Activated CD4-positive, CD25-positive, alpha-beta regulatory T cell (primary cell): ENCODE data around the gene IBTK.
"Not testable (repeated sequence)": the region's sequence is repeated elsewhere in the genome, so short reads cannot be mapped to it uniquely, and the experiment has no call there.

Source experiments
- DNase-seq, 4 experiments: peaks; one replicate each; lab custom pipeline; 2025; lab: John Stamatoyannopoulos, UW

IBTK gene, protein sequence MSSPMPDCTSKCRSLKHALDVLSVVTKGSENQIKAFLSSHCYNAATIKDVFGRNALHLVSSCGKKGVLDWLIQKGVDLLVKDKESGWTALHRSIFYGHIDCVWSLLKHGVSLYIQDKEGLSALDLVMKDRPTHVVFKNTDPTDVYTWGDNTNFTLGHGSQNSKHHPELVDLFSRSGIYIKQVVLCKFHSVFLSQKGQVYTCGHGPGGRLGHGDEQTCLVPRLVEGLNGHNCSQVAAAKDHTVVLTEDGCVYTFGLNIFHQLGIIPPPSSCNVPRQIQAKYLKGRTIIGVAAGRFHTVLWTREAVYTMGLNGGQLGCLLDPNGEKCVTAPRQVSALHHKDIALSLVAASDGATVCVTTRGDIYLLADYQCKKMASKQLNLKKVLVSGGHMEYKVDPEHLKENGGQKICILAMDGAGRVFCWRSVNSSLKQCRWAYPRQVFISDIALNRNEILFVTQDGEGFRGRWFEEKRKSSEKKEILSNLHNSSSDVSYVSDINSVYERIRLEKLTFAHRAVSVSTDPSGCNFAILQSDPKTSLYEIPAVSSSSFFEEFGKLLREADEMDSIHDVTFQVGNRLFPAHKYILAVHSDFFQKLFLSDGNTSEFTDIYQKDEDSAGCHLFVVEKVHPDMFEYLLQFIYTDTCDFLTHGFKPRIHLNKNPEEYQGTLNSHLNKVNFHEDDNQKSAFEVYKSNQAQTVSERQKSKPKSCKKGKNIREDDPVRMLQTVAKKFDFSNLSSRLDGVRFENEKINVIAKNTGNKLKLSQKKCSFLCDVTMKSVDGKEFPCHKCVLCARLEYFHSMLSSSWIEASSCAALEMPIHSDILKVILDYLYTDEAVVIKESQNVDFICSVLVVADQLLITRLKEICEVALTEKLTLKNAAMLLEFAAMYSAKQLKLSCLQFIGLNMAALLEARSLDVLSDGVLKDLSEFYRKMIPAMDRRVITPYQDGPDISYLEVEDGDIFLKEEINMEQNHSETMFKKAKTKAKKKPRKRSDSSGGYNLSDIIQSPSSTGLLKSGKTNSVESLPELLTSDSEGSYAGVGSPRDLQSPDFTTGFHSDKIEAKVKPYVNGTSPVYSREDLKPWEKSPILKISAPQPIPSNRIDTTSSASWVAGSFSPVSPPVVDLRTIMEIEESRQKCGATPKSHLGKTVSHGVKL (N-terminal part only)

DNA sequence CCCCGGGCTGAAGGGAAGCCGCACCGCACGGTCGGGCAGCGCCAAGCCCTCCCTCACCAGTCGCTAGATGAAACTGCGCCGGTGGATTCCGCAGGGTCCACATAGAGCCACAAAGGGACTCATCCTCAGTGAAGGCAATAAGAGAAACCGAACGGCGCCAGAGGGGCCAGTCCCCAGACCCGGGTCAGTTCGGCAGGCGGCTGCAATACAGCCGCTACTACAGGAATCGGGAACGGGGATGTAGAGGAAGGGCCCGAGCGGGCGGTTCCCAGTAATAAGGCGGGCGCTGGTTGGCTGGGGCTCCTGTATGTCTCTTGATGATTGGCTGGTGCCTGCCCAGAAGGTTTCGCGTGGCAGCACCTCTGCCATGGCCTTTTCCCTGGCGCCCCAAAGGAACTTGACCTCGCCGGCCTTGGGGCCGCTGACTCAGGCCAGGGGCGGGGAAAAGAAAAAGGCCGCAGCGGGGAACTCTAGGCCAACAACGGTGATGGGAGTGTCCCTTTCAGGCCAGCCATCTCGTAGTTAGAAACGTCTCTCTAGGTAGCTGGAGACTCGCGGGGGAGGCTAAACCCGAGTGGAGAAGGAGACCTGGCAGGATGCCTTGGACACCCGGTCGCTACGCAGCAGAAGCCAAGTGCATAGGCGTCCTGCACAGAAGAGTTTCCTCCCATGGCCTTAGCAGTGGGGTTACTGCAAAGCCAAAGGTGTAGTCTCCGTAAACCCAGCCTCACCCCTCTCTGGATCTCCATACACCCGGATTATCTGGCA, at the start of gene IBTK:
Gene IBTK, minus strand, starts transcription at position 240 of the 768 bp plus-strand sequence. CDS start 7,258 bp downstream, outside the sequence.
- DNase-seq, result peak; percentile 71 to 81 (median 78)

DNA sequence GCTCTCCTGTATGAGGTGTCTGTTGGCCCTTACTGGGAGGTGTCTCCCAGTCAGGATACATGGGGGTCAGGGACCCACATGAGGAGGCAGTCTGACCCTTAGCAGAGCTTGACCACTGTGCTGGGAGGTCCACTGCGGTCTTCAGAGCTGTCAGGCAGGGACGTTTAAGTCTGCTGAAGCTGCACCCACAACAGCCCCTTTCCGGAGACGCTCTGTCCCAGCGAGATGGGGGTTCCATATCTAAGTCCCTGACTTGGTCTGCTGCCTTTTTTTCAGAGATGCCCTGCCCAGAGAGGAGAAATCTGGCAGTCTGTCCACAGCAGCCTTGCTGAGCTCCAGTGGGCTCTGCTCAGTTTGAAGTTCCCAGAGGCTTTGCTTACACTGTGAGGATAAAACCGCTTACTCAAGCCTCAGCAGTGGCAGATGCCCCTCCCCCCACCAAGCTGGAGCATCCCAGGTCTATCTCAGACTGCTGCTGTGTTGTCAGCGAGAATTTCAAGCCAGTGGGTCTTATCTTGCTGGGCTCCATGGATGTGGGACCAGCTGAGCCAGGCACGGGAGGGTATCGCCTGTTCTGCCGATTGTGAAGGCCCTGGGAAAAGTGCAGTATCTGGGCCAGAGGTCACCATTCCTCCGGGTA, 36.3 kb upstream of the IBTK start:
- no peak for DNase-seq

DNA sequence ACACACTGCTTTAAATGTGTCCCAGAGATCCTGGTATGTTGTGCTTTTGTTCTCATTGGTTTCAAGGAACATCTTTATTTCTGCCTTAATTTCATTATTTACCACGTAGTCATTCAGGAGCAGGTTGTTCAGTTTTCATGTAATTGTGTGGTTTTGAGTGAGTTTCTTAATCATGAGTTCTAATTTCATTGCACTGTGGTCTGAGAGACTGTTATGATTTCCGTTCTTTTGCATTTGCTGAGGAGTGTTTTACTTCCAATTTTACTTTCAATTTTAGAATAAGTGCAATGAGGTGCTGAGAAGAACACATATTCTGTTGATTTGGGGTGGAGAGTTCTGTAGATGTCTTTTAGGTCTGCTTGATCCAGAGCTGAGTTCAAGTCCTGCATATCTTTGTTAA, 34.0 kb upstream of the IBTK start:
- not testable (repeated sequence) for DNase-seq

DNA sequence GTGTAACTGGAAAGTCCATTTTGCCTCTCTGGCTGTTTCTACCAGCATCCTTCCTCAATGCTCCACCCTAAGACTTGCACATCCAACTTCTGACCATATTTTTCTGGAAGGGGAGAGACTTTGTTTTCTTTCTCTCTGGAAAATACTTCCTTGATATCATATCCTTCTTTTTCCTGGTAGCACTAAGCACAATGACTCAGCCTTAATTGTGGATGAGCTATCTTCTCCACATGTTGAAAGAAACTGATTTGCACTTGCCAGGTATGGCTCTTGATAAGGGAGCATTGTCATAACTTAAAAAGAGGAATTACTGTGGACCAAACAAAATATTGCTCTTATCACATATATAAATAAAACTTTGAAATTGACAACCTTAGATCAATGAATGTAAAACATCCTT, 30.1 kb upstream of the IBTK start:
- DNase-seq, result no peak

DNA sequence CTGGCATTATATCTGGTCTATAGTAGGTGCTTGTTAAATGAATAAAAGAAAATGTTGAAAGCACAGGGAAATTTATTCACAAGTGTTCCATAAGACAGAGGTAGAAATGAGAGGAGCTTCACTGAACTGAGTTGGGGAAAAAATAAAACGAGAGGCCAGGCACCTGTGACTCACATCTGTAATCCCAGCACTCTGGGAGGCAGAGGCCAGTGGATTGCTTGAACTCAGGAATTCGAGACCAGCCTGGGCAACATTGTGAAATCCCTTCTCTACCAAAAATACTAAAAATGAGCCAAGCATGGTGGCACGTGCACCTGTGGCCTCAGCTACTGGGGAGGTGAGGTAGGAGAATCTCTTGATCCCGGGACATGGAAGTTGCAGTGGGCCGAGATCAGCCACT, 28.1 kb upstream of the IBTK start:
- DNase-seq, result no peak

DNA sequence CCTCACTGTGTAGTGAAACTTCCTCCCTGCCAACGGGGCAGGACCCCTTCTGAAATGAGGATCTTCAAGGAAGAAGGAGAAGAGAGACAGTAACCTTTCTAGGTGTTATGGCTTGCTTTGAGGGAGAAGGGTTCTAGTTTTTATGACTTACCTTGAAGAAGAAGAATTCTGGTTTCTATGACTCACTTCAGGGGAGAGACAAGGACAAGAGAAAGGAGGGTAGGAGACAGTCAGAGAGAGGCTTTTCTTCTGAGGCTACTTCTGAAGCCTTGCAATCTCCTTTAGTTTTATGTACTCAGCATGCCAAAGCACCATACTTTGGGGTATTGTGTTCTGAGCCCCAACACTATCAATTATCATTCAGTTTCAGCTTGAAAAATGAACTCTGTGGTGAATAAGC, 25.8 kb upstream of the IBTK start:
- DNase-seq, result no peak

DNA sequence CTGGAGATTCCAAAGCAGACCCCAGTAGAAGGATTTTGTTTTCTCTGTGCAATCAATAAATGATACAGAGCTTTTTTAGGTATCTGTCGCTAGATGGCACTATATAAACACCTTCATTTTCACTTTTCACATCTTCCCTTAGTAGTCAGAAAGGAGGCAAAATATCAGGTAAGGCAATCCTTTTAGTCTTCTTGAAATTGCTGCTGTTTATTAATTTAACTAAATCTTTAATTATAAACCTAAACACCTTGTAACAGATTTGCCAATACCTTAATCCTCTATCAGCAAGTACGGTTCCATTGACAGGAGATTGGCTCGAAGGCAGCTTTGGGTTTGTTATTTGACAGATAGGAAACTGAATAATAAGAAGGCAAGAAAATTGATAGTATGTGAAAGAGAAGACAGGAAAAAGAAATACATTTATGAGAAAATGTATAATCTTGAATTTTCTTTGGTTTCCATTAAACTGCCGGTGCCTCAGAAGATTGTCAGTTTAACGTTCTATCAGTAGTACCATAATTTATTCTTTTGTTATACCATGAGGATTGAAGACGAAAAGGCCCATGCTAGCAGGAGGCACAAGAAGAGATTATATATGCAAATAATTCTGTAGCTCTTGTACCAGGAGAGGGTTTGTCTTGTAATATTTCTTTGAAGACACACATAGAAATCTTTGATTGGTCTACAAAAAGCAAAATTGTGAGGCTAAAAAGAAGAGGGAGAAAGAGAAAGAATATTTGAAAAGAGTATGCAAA, 23.5 kb upstream of the IBTK start:
- DNase-seq, result no peak

DNA sequence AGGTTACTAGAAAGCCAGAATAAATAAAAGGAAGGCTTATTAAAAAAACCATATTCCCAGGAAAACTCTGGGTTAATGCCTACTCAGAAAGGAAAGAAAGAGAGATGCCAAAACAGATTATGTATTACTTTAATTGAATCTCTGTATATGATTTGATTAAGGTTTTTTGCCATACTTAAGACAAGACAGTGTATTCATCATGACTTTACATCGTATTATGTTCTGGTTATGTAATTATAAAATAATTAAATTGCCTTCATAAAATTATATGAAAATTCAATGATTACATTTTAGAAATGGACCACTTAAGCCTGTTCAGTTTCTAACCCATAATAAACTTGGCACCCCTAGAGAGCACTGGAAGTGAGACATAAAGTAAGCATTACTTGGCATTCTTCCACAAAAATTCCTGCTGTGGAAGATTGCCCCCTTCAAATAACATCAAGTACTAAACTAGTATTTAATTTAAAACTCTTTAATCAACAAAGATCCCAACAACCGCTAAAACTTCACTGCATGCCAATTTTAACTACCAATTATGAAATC, 20.8 kb upstream of the IBTK start:
- DNase-seq, result no peak

DNA sequence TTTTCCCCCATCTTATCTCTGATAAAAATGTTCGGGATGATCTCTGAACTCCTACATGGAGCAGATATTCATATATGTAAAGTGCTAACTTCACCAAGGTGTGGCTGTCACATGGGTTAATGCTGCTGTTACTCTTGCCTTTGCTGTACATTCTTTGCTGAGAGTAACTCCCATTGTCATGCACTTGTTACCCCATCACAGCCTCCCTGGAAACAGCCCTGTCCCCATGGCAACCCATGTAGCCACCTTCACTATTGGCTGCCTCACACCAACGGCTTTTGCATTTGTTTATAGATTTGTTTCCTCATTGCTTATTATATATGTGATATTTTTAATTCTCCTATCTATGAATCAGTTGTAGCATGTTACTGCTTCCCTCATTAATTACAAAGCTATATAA, 17.3 kb upstream of the IBTK start:
- DNase-seq, result no peak

DNA sequence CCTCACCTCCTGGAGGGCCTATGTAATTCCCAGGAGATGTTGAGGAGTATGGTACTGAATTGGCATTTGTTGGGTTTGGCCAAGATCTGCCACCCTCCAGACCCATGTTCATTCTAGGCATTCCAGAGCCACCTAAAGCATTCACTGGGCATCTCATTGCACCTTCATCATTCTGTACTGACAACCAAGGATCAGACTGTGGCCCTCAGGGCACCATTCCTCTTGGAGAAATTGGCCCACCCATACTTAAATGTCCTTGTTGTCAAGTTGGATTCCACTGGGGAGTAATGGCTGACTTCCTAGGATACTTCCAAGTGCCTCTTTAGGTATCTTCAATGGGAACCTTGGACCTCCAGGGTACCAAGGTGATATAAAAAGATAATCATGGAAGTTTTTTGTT, 16.8 kb upstream of the IBTK start:
- DNase-seq, result no peak

DNA sequence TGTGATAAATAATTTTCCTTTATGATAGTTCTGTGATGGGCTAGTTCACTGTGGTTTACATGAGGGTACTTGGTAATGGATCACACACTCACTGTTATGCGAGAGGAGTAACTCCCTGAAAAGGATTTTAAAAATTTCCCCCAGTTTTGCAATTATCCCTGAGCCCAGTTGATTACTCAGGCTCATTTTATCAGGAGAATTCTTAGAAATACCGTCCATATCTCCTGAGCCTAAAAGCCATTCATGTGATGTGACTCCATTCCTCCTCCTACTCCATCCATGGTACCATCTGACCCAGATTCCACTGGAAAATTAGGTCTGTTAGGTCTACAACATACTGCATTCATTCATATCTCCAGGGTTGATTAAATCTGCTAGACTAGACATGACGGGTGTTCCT, 16.4 kb upstream of the IBTK start:
- no peak for DNase-seq

DNA sequence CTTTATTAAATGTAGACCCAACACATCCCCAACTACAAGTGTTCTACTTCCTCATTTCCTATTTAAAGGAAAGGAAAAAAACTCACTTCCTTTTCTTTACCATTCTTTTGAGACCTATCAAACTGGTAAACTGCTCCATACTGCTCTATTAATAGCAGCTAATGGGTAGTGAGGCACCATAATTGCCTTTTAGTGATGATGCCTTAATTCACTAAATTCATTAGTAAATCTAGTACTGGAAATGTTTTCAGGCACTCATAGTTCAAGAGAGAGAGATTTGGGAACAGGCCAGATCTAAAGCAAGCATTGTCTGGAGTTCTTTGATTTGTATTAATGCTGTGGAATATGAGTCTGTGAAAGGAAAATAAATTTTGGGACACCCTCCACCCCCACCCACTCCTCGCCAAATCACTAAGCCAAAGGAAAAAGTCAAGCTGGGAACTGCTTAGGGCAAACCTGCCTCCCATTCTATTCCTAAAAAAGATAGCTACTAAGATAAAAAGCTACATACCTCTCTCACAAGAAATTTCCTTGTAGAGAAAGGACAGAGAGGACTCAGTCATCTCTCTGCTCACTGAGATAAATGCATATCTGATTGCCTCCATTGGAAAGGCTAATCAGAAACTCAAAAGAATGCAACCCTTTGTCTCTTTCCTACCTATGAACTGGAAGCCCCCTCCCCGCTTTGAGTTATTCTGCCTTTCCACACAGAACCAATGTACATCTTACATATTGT, 13.6 kb upstream of the IBTK start:
- no peak for DNase-seq

DNA sequence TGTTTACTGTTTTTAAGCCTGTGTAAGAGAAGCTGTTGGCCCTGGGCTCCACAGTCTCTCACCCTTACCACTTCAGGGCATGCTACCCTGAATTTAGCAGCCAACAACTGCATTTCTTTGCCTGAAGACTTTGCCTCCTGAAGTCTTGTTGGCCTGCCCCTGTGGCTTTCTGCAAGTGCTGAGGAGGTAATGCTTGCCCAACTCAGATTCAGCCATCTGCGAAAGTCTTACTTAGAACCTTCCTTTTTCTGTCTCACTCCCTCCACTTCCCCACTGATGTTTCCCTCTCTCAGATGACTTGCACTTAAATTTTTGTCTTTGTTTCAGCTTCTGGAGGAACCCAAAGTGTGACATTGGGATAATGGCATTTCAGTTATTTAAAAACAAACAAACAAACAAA, 11.8 kb upstream of the IBTK start:
- DNase-seq, result no peak

DNA sequence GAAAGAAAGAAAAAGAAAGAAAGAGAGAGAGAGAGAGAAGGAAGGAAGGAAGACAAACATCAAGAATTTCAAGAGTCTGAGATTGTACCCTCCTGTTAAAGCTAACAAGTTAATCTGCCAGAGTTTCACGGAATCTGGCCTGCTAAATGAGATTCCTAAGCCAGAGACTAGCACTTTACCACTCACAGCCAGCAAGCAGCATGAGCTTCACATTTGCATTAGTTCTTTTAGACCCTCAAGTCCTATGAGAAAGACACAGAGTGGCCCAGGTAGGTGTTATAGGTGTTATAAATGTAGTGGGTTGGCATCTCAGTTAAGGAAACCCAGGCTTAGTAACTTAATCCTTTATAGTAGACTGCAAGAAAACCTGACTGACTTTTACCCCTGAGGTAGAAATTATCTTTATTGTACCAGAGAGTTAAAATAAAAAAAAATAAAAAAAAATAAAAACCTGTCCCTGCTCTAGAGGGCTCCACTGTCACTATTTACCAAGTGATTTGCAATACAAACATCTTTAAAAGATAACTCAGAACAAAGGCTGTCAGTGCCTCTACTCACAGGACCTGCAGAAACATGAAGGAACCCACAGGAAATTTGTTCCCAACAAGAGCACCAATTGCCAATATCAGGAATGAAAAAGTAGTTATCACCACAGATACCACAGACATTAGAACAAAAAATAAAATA, 9.7 kb upstream of the IBTK start:
- DNase-seq, result no peak

DNA sequence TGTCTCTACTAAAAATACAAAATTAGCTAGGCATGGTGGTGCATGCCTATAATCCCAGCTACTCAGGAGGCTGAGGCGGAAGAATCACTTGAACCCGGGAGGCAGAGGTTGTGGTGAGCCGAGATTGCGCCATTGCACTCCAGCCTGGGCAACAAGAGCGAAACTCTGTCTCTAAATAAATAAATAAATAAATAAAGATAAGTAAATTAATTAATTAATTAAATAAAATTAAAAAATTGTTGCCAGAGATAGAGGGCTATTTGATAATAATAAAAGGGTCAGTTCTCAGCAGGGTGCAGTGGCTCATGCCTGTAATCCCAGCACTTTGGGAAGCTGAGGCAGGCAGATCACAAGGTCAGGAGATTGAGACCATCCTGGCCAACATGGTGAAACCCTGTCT, 7.2 kb upstream of the IBTK start:
- DNase-seq, result not testable (repeated sequence)

DNA sequence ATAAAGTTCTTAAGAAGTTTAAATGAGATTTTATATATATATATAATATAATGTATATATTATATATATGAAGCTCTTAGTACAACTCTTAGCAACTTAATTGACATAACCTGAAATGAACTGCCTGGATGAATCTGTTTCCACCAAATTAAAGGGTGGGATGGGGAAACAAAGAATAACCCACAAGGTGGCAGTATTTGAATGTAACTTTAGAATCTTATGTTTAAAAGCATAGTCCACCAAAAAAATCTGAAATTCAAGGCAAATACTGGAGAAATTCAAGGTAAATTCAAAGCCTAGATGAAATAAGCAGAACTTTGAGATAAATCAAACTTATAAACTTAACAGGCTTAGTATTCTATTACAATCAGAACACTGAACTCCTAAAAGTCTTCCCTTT, 4.4 kb upstream of the IBTK start:
- no peak for DNase-seq

DNA sequence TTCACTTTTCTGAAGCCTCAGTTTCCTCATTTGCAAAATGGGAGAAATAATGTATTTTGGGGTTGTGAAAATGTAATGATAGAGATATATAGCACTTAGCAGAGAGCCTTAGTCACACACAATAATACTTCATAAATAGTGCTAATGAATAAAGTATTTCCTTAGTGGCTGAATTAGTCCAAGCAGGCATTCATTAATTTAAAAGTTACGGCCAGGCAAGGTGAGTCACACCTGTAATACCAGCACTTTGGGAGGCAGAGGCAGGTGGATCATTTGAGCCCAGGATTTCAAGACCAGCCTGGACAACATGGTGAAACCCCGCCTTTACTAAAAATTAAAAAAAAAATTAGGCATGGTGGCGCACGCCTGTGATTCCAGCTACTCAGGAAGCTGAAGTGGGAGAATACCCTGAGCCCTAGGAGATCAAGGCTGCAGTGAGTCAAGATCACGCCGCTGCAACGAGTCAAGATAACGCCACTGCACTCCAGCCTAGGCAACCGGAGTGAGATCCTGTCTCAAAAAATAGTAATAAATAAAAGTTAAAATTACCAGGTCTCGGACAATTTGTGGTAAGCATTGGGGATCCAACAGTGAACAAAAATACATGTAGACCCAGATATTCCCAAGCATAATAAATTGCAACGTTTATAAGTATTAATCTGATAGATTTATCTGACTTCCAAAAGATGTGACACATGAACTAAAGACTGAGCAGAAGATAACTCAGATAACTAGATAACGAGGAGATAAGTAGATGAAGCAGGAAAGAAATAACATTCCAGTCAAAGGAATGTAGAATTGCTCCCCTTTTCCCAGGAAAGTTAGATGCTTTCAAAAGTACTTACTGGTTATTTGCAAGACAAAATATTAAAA, 2.1 kb upstream of the IBTK start:
- no peak for DNase-seq

DNA sequence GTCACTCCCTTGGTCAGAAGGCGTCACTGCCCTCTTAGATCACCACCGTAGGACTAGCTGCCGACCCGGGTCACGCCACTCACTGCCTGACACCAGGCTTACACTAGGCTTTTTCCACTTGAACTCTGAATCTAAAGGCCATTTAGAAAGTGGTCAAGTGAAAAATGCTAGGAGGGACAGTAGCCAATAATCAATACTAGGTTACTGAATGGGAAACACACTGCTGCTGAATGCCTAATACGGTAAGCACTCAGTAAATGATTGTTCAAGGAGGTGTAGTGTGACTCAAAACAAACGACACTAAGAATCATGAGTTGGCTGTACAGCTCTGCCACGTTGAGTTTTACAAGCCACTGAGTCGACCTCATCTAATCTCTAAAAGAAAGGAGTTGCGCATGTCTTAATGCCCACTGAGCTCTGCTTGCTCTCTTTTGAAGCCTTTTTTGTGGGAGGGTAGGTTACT, 760 bp upstream of the IBTK start:
- DNase-seq, result no peak
